Naive thymus-derived CD8-positive, alpha-beta T cell (primary cell): Measurements from ENCODE around the gene CCDC152. TPM values are rescaled to one million over a fixed set of nuclear protein-coding genes. Genes with fewer than 3 reads are reported as not detected.
"Not testable (repeated sequence)": the region's sequence is repeated elsewhere in the genome, so short reads cannot be mapped to it uniquely, and the experiment has no call there.

Experiments used
- ATAC-seq, 2 donors: fragments of 150-1000 bp; cut with Tn5 transposase in 1 of 2; sonication (Bioruptor Pico), chemical (Tn5 transposase) in 1 of 2; 1 replicate in 1 of 2; 2 replicates in 1 of 2; pipeline ENCODE4 v1.10.0; 2021; ENCODE audit warnings: mild to moderate bottlenecking in 2 of 2, moderate library complexity in 2 of 2
- POLR2A ChIA-PET: fragments of 350-600 bp; sonication (Branson Sonifier 250); formaldehyde crosslinking; loops from one replicate; lab custom pipeline; 2021; ENCODE audit warnings: antibody characterized with exemption; lab: Charles Lee
- DNase-seq, 10 donors: peaks; one replicate each; pipeline versions ENCODE4 v3.0.0 to v3.0.0-alpha.2; 2020 to 2022
- H3K27ac Mint-ChIP-seq, 10 donors: one replicate each; pipeline ENCODE4 v1.8.0; 2020 to 2022; ENCODE audit warnings: mild to moderate bottlenecking in 10 of 10, mixed read lengths in 10 of 10, moderate library complexity in 4 of 10, inconsistent platforms in 1 of 10
- H3K27me3 Mint-ChIP-seq, 5 donors: one replicate each; pipeline ENCODE4 v1.8.0; 2021 to 2022; ENCODE audit warnings: mixed read lengths in 5 of 5
- H3K36me3 Mint-ChIP-seq, 3 donors: one replicate each; pipeline ENCODE4 v1.8.0; 2020 to 2022; ENCODE audit warnings: mixed read lengths in 3 of 3, mild to moderate bottlenecking in 2 of 3, inconsistent platforms in 1 of 3
- H3K4me1 Mint-ChIP-seq, 4 donors: one replicate each; pipeline ENCODE4 v1.8.0; 2021 to 2022; ENCODE audit warnings: mixed read lengths in 4 of 4
- H3K4me3 Mint-ChIP-seq, 10 donors: one replicate each; pipeline ENCODE4 v1.8.0; 2020 to 2022; ENCODE audit warnings: mild to moderate bottlenecking in 10 of 10, mixed read lengths in 10 of 10, moderate library complexity in 6 of 10, inconsistent platforms in 1 of 10
- H3K9me3 Mint-ChIP-seq, 9 donors: one replicate each; pipeline ENCODE4 v1.8.0; 2020 to 2022; ENCODE audit warnings: mixed read lengths in 9 of 9, mild to moderate bottlenecking in 3 of 9, inconsistent platforms in 1 of 9, moderate library complexity in 1 of 9
- polyA plus RNA-seq, 3 donors: library from polyadenylated mRNA; unstranded; fragments of 300-500 nt; fragmentation: Illumina TruSeq; gene quantifications; one replicate each; pipeline ENCODE4 v1.2.3, GENCODE V29; 2021
- total RNA-seq, 8 experiments: library from RNA in 2 of 8; stranded (reverse) in 2 of 8; gene quantifications; one replicate each; pipeline ENCODE4 v1.2.3 and lab custom pipeline; 2021 to 2026

CCDC152 gene
- total and polyA plus RNA-seq, 5 experiments from 2014 or later: 3.1 to 9.6 (median 4.0) TPM

- Mint-ChIP-seq H3K27ac (no peak overlapping the region), H3K4me3 (no peak overlapping the region), H3K27me3 (peaks cover 0 to 1% (median 0%) of the 10 kb centered on the region in 5 donors), H3K36me3 (peaks cover 0 to 7% (median 0%) of the 10 kb centered on the region in 3 donors), H3K9me3 (no peaks in the 10 kb centered on the region), H3K4me1 (peaks cover 0 to 6% (median 2%) of the 10 kb centered on the region in 4 donors)
- ATAC-seq (no peak), DNase-seq (no peak)
- POLR2A ChIA-PET: no interaction called here
Measured at GRCh38 chr5:42807722-42808447, 51.3 kb downstream of the CCDC152 start.

GRCh38 chr5:42808888-42809611, 52.4 kb downstream of the CCDC152 start:
- peak overlapping the region in 1 of 10 donors; percentile 57 for H3K27ac Mint-ChIP-seq
- H3K4me3 Mint-ChIP-seq: no peak overlapping the region
- ATAC-seq: no peak
- peaks cover 0 to 6% (median 2%) of the 10 kb centered on the region in 4 donors for H3K4me1 Mint-ChIP-seq
- peaks cover 0 to 1% (median 0%) of the 10 kb centered on the region in 5 donors for H3K27me3 Mint-ChIP-seq
- H3K36me3 Mint-ChIP-seq: peaks cover 0 to 3% (median 0%) of the 10 kb centered on the region in 3 donors
- POLR2A ChIA-PET: no interaction called here
- DNase-seq: no peak
- no peaks in the 10 kb centered on the region for H3K9me3 Mint-ChIP-seq

- H3K4me1 Mint-ChIP-seq: peaks cover 0 to 6% (median 2%) of the 10 kb centered on the region in 4 donors
- no peak overlapping the region for H3K27ac Mint-ChIP-seq
- POLR2A ChIA-PET: no interaction called here
- H3K4me3 Mint-ChIP-seq: no peak overlapping the region
- DNase-seq: no peak
- H3K9me3 Mint-ChIP-seq: no peaks in the 10 kb centered on the region
- peaks cover 0 to 2% (median 0%) of the 10 kb centered on the region in 3 donors for H3K36me3 Mint-ChIP-seq
- H3K27me3 Mint-ChIP-seq: peaks cover 0 to 1% (median 0%) of the 10 kb centered on the region in 5 donors
- no peak for ATAC-seq
Measured at GRCh38 chr5:42810834-42811590, 54.4 kb downstream of the CCDC152 start.

GRCh38 chr5:42811591-42812446, 55.2 kb downstream of the CCDC152 start, which contains the start of gene SELENOP:
Gene SELENOP (minus strand): TSS chr5:42811892. CDS start chr5:42808353, 3,539 bp downstream.
- H3K9me3 Mint-ChIP-seq: no peaks in the 10 kb centered on the region
- peaks cover 0 to 2% (median 0%) of the 10 kb centered on the region in 3 donors for H3K36me3 Mint-ChIP-seq
- H3K27ac Mint-ChIP-seq: peak within 1 kb of the TSS in 1 of 10 donors; percentile 18
- ATAC-seq: no peak
- no peak for DNase-seq
- peaks cover 0 to 6% (median 2%) of the 10 kb centered on the region in 4 donors for H3K4me1 Mint-ChIP-seq
- POLR2A ChIA-PET: no interaction called here
- no peak within 1 kb of the TSS for H3K4me3 Mint-ChIP-seq
- H3K27me3 Mint-ChIP-seq: no peaks in the 10 kb centered on the region

- Mint-ChIP-seq H3K27ac (no peak overlapping the region), H3K9me3 (no peaks in the 10 kb centered on the region), H3K4me1 (peaks cover 0 to 6% (median 2%) of the 10 kb centered on the region in 4 donors), H3K4me3 (no peak overlapping the region), H3K27me3 (no peaks in the 10 kb centered on the region), H3K36me3 (peaks cover 0 to 2% (median 0%) of the 10 kb centered on the region in 3 donors)
- POLR2A ChIA-PET: no interaction called here
- no peak for ATAC-seq
- no peak for DNase-seq
Measured at GRCh38 chr5:42812620-42813019, 56.0 kb downstream of the CCDC152 start.

- ATAC-seq (no peak), DNase-seq (no peak)
- H3K4me3 Mint-ChIP-seq: no peak overlapping the region
- H3K9me3 Mint-ChIP-seq: no peaks in the 10 kb centered on the region
- H3K27ac Mint-ChIP-seq: no peak overlapping the region
- peaks cover 0 to 6% (median 2%) of the 10 kb centered on the region in 4 donors for H3K4me1 Mint-ChIP-seq
- no peaks in the 10 kb centered on the region for H3K27me3 Mint-ChIP-seq
- POLR2A ChIA-PET: no interaction called here
- peaks cover 0 to 2% (median 0%) of the 10 kb centered on the region in 3 donors for H3K36me3 Mint-ChIP-seq
Measured at GRCh38 chr5:42813533-42813932, 56.9 kb downstream of the CCDC152 start.

- ATAC-seq, POLR2A ChIA-PET, H3K4me3 Mint-ChIP-seq, DNase-seq, H3K36me3 Mint-ChIP-seq, H3K4me1 Mint-ChIP-seq, H3K9me3 Mint-ChIP-seq, H3K27ac Mint-ChIP-seq, H3K27me3 Mint-ChIP-seq: not testable (repeated sequence)
Measured at GRCh38 chr5:42816546-42816945, 59.9 kb downstream of the CCDC152 start.

GRCh38 chr5:42819745-42820144, 63.1 kb downstream of the CCDC152 start:
- H3K4me3 Mint-ChIP-seq: no peak overlapping the region
- H3K27me3 Mint-ChIP-seq: peaks cover 0 to 4% (median 0%) of the 10 kb centered on the region in 5 donors
- POLR2A ChIA-PET: interaction anchor here (0.7 kb wide), 1 partner anchor 43 kb away, joined by 4 read pairs; no protein-coding TSS in a partner anchor
- ATAC-seq (no peak), DNase-seq (no peak)
- no peaks in the 10 kb centered on the region for H3K4me1 Mint-ChIP-seq
- no peaks in the 10 kb centered on the region for H3K36me3 Mint-ChIP-seq
- H3K9me3 Mint-ChIP-seq: no peaks in the 10 kb centered on the region
- no peak overlapping the region for H3K27ac Mint-ChIP-seq

GRCh38 chr5:42822548-42822947, 65.9 kb downstream of the CCDC152 start:
- Mint-ChIP-seq H3K4me3 (no peak overlapping the region), H3K9me3 (no peaks in the 10 kb centered on the region), H3K27me3 (peaks cover 0 to 6% (median 0%) of the 10 kb centered on the region in 5 donors), H3K36me3 (no peaks in the 10 kb centered on the region), H3K4me1 (no peaks in the 10 kb centered on the region), H3K27ac (no peak overlapping the region)
- POLR2A ChIA-PET: no interaction called here
- ATAC-seq (no peak), DNase-seq (no peak)

GRCh38 chr5:42824347-42824976, 67.8 kb downstream of the CCDC152 start:
- Mint-ChIP-seq H3K4me3 (no peak overlapping the region), H3K27ac (no peak overlapping the region), H3K4me1 (no peaks in the 10 kb centered on the region), H3K36me3 (no peaks in the 10 kb centered on the region), H3K9me3 (no peaks in the 10 kb centered on the region), H3K27me3 (peaks cover 0 to 7% (median 0%) of the 10 kb centered on the region in 5 donors)
- DNase-seq: no peak
- ATAC-seq: no peak
- POLR2A ChIA-PET: no interaction called here

- Mint-ChIP-seq H3K27ac (no peak overlapping the region), H3K4me3 (no peak overlapping the region), H3K36me3 (no peaks in the 10 kb centered on the region), H3K9me3 (no peaks in the 10 kb centered on the region), H3K27me3 (peaks cover 0 to 8% (median 0%) of the 10 kb centered on the region in 5 donors), H3K4me1 (no peaks in the 10 kb centered on the region)
- DNase-seq: no peak
- ATAC-seq: no peak
- POLR2A ChIA-PET: no interaction called here
Measured at GRCh38 chr5:42825422-42826148, 69.0 kb downstream of the CCDC152 start.
